ENCODE data around the gene FOXP1. TPM values are rescaled to one million over a fixed set of nuclear protein-coding genes. Genes with fewer than 3 reads are reported as not detected.

Gene FOXP1
- total RNA-seq, 1 donor from 2014 or later = 195 TPM

- Mint-ChIP-seq H3K27me3 (ENCODE audit: unreplicated experiment) (no peaks in the 10 kb centered on the region), H3K4me1 (ENCODE audit: unreplicated experiment) (no peaks in the 10 kb centered on the region), H3K27ac (ENCODE audit: unreplicated experiment) (no peak overlapping the region), H3K4me3 (ENCODE audit: unreplicated experiment) (no peak overlapping the region), H3K36me3 (ENCODE audit: unreplicated experiment) (peaks cover 2% of the 10 kb centered on the region), H3K9me3 (ENCODE audit: unreplicated experiment) (no peaks in the 10 kb centered on the region)
- no peak for TF ChIP-seq CTCF (IDR thresholded peaks at IDR 0.05)
- DNase-seq (ENCODE audit: extremely low spot score, unreplicated experiment) = no peak
Observed at GRCh38 chr3:71277341-71277740, 306.2 kb downstream of the FOXP1 start.

GRCh38 chr3:71276531-71276930 is 307.0 kb downstream of the FOXP1 start:
- Mint-ChIP-seq H3K9me3 (ENCODE audit: unreplicated experiment) (no peaks in the 10 kb centered on the region), H3K27me3 (ENCODE audit: unreplicated experiment) (no peaks in the 10 kb centered on the region), H3K27ac (ENCODE audit: unreplicated experiment) (no peak overlapping the region), H3K4me3 (ENCODE audit: unreplicated experiment) (no peak overlapping the region), H3K4me1 (ENCODE audit: unreplicated experiment) (no peaks in the 10 kb centered on the region), H3K36me3 (ENCODE audit: unreplicated experiment) (peaks cover 2% of the 10 kb centered on the region)
- no peak for DNase-seq (ENCODE audit: extremely low spot score, unreplicated experiment)
- TF ChIP-seq CTCF (IDR thresholded peaks at IDR 0.05) = no peak

GRCh38 chr3:71273453-71273852 is 310.1 kb downstream of the FOXP1 start:
- H3K36me3 Mint-ChIP-seq (ENCODE audit: unreplicated experiment) = peaks cover 4% of the 10 kb centered on the region
- H3K4me1 Mint-ChIP-seq (ENCODE audit: unreplicated experiment) = no peaks in the 10 kb centered on the region
- no peaks in the 10 kb centered on the region for H3K27me3 Mint-ChIP-seq (ENCODE audit: unreplicated experiment)
- no peak overlapping the region for H3K4me3 Mint-ChIP-seq (ENCODE audit: unreplicated experiment)
- TF ChIP-seq CTCF (IDR thresholded peaks at IDR 0.05) = no peak
- no peak for DNase-seq (ENCODE audit: extremely low spot score, unreplicated experiment)
- H3K27ac Mint-ChIP-seq (ENCODE audit: unreplicated experiment) = no peak overlapping the region
- no peaks in the 10 kb centered on the region for H3K9me3 Mint-ChIP-seq (ENCODE audit: unreplicated experiment)

GRCh38 chr3:71271596-71271995 is 311.9 kb downstream of the FOXP1 start:
- TF ChIP-seq CTCF (IDR thresholded peaks at IDR 0.05) = no peak
- H3K4me1 Mint-ChIP-seq (ENCODE audit: unreplicated experiment) = no peaks in the 10 kb centered on the region
- no peak for DNase-seq (ENCODE audit: extremely low spot score, unreplicated experiment)
- H3K36me3 Mint-ChIP-seq (ENCODE audit: unreplicated experiment) = peaks cover 7% of the 10 kb centered on the region
- no peak overlapping the region for H3K27ac Mint-ChIP-seq (ENCODE audit: unreplicated experiment)
- H3K27me3 Mint-ChIP-seq (ENCODE audit: unreplicated experiment) = no peaks in the 10 kb centered on the region
- no peak overlapping the region for H3K4me3 Mint-ChIP-seq (ENCODE audit: unreplicated experiment)
- no peaks in the 10 kb centered on the region for H3K9me3 Mint-ChIP-seq (ENCODE audit: unreplicated experiment)

GRCh38 chr3:71269906-71270305 is 313.6 kb downstream of the FOXP1 start:
- Mint-ChIP-seq H3K4me1 (ENCODE audit: unreplicated experiment) (no peaks in the 10 kb centered on the region), H3K36me3 (ENCODE audit: unreplicated experiment) (peaks cover 11% of the 10 kb centered on the region), H3K4me3 (ENCODE audit: unreplicated experiment) (no peak overlapping the region), H3K9me3 (ENCODE audit: unreplicated experiment) (no peaks in the 10 kb centered on the region), H3K27me3 (ENCODE audit: unreplicated experiment) (no peaks in the 10 kb centered on the region), H3K27ac (ENCODE audit: unreplicated experiment) (no peak overlapping the region)
- no peak for DNase-seq (ENCODE audit: extremely low spot score, unreplicated experiment)
- no peak for TF ChIP-seq CTCF (IDR thresholded peaks at IDR 0.05)
